Measurements from ENCODE around the gene KCNK2.
"Not testable (repeated sequence)": the region's sequence is repeated elsewhere in the genome, so short reads cannot be mapped to it uniquely, and the experiment has no call there.

KCNK2 gene

GRCh38 chr1:215160351-215160750 lies 77.8 kb downstream of the KCNK2 start:
- no peak for DNase-seq

GRCh38 chr1:215163144-215163543 lies 80.6 kb downstream of the KCNK2 start:
- not testable (repeated sequence) for DNase-seq

- no peak for DNase-seq
Measured at GRCh38 chr1:215166886-215167285, 84.3 kb downstream of the KCNK2 start.

GRCh38 chr1:215181518-215181917 lies 99.0 kb downstream of the KCNK2 start:
- peak; percentile 4 to 61 for DNase-seq

GRCh38 chr1:215185067-215185620 lies 102.6 kb downstream of the KCNK2 start:
- DNase-seq, result no peak

- DNase-seq, result peak in 1 of 2 experiments; percentile 55
Measured at GRCh38 chr1:215188302-215188950, 105.9 kb downstream of the KCNK2 start.

GRCh38 chr1:215192306-215192705 lies 109.8 kb downstream of the KCNK2 start:
- DNase-seq, result no peak

- DNase-seq, result no peak
Measured at GRCh38 chr1:215198021-215198420, 115.5 kb downstream of the KCNK2 start.

GRCh38 chr1:215200121-215200520 lies 117.6 kb downstream of the KCNK2 start:
- DNase-seq, result no peak

GRCh38 chr1:215201283-215201682 lies 118.7 kb downstream of the KCNK2 start:
- DNase-seq, result no peak

- no peak for DNase-seq
Measured at GRCh38 chr1:215202868-215203267, 120.3 kb downstream of the KCNK2 start.

- DNase-seq, result no peak
Measured at GRCh38 chr1:215210167-215210566, 127.6 kb downstream of the KCNK2 start.

GRCh38 chr1:215215846-215216245 lies 133.3 kb downstream of the KCNK2 start:
- no peak for DNase-seq

- DNase-seq, result no peak
Measured at GRCh38 chr1:215219372-215219771, 136.8 kb downstream of the KCNK2 start.

- no peak for DNase-seq
Measured at GRCh38 chr1:215220346-215220745, 137.8 kb downstream of the KCNK2 start.

- DNase-seq, result no peak
Measured at GRCh38 chr1:215226757-215227156, 144.2 kb downstream of the KCNK2 start.

GRCh38 chr1:215228193-215228592 lies 145.7 kb downstream of the KCNK2 start:
- DNase-seq, result no peak

GRCh38 chr1:215241451-215241850 lies 158.9 kb downstream of the KCNK2 start:
- no peak for DNase-seq

GRCh38 chr1:215243345-215244054 lies 161.0 kb downstream of the KCNK2 start:
- DNase-seq, result no peak

- DNase-seq, result no peak
Measured at GRCh38 chr1:215250913-215251312, 168.4 kb downstream of the KCNK2 start.

GRCh38 chr1:215251428-215251827 lies 168.9 kb downstream of the KCNK2 start:
- no peak for DNase-seq

- no peak for DNase-seq
Measured at GRCh38 chr1:215252164-215252563, 169.6 kb downstream of the KCNK2 start.

GRCh38 chr1:215256936-215257679 lies 174.6 kb downstream of the KCNK2 start:
- DNase-seq, result no peak

GRCh38 chr1:215260711-215261110 lies 178.2 kb downstream of the KCNK2 start:
- DNase-seq, result no peak

All from NCI-H2081 (cell line).